HG03139 (cell line): ENCODE data around the gene ARHGAP27.
"Not testable (repeated sequence)": the region's sequence is repeated elsewhere in the genome, so short reads cannot be mapped to it uniquely, and the experiment has no call there.

Source experiments
- ATAC-seq: cut with Tn5 transposase; IDR thresholded peaks from one replicate; pipeline ENCODE4 v1.9.1; 2021; ENCODE audit not compliant: unreplicated experiment

ARHGAP27 gene, protein sequence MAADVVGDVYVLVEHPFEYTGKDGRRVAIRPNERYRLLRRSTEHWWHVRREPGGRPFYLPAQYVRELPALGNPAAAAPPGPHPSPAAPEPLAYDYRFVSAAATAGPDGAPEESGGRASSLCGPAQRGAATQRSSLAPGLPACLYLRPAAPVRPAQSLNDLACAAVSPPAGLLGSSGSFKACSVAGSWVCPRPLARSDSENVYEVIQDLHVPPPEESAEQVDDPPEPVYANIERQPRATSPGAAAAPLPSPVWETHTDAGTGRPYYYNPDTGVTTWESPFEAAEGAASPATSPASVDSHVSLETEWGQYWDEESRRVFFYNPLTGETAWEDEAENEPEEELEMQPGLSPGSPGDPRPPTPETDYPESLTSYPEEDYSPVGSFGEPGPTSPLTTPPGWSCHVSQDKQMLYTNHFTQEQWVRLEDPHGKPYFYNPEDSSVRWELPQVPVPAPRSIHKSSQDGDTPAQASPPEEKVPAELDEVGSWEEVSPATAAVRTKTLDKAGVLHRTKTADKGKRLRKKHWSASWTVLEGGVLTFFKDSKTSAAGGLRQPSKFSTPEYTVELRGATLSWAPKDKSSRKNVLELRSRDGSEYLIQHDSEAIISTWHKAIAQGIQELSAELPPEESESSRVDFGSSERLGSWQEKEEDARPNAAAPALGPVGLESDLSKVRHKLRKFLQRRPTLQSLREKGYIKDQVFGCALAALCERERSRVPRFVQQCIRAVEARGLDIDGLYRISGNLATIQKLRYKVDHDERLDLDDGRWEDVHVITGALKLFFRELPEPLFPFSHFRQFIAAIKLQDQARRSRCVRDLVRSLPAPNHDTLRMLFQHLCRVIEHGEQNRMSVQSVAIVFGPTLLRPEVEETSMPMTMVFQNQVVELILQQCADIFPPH

DNA sequence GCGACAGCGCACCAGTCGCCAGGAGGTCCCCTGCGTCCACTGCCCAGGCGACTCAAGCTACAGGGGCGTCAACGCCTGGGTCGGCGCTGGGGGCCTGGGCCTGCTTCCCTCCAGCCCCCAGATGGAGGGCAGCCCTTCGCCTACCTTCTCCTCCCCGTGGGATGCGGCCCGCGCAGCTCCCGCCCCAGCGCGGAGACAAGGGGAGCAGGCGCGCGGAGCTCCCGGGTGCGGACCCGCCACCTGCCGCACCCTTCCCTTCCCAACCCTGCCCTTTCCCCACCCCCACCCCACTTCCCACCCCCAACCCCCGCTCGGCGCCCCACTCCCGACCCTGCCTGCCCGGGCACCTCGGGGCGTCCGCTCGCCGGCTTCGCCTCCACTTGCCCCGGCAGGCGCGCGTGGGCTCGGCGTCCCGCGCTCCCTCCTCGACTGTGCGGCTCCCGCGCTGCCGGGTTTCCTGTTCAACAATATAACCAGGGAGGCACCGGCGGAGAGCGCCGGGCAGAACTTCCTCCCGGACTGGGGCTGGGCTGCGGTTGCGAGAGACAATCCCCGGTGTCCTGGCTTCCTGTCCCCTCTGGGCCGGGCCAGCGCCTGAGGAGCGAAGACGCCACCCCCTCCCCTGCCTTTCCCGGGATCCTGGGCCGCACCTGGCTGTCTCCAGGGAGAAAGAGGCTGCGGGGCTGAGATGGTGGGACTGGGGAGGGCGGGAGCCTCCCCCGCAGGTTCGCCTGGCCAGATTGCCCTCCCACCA, at the start of gene ARHGAP27:
TSS of gene ARHGAP27 (minus strand) at position 466 of the 754 bp plus-strand sequence. CDS start 2,591 bp downstream, outside the sequence.
- ATAC-seq = no peak

DNA sequence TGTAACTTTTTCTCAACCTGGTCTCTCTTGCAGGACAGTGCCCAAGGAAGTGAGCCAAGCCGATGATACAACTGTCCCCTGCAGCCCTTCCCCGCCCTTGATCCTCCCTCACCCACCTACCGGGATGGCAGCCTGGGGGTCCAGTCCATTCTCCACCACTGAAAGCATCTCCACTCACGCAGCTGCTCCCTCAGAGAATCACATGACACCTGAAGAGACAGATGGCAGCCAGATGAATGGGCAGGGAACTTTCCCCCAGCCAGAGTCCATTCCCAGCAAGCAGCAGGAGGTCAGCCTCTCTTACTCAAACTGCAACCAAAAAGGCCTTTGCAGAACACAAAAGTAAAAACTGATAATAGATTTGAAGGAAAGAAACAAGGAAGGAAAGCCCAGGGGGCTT, 49.6 kb upstream of the ARHGAP27 start:
- not testable (repeated sequence) for ATAC-seq

GRCh38 chr17:45475436-45475835, 42.8 kb upstream of the ARHGAP27 start:
- not testable (repeated sequence) for ATAC-seq

- not testable (repeated sequence) for ATAC-seq
Measured at GRCh38 chr17:45472249-45472648, 39.6 kb upstream of the ARHGAP27 start.

DNA sequence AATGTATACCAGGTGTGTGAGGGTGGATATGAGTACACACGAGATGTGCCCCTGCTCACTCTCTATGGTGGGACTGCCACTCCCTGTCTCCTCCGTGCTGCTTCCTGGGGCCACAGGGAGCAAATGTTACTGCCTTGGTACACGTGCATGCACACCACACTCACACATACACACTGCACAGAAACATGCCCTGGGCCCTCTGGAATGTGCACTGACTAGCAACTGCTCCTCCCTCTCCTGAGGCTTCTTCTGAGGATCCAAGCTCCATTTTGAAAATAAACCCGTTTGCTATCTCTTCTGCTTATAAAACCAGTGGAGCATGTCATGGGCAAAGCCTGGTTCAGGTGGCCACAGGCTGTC, 36.5 kb upstream of the ARHGAP27 start:
- not testable (repeated sequence) for ATAC-seq

GRCh38 chr17:45468293-45469203, 35.9 kb upstream of the ARHGAP27 start:
- ATAC-seq = not testable (repeated sequence)

DNA sequence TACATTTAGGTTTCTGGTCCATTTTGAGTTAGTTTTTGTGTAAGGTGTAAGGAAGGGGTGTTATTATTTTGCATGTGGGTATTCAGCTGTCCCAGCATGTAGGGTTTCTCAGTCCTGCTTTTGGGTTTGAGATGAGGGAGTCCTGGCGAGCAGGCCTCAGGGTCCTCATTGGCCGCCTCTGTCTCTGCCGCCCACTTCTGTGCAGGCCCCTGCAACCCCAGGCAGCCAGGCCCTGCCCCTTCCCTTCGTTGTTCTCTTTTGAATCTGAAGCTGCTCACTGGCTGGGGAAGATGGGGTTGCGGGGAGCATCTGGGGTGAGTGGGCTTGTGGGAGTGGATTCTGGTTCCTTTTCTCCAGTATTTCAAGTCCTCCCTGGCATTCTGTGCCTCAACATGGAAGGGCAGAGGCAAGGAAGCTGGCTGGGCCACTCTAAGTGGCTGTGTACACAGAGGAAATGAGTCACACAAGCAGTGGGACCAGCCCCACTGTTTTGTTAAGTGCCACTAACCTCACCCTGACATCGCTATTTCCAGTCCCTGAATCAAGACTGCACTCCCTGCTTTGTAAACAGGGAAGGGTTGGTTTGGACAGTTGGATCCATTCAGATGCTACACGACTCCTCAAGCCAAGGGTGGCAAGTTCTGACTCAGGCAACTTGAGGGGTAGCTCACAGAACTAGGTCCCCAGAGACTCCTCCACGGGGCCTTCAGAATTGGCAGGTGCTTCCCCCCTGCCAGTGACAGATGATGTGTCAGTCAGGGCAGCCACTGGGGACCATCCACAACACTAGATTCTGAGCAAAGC, 29.1 kb upstream of the ARHGAP27 start:
- ATAC-seq = peak; percentile 76

GRCh38 chr17:45460422-45460821, 27.8 kb upstream of the ARHGAP27 start:
- ATAC-seq = not testable (repeated sequence)

GRCh38 chr17:45454341-45454740, 21.7 kb upstream of the ARHGAP27 start:
- ATAC-seq = not testable (repeated sequence)

GRCh38 chr17:45453731-45454130, 21.1 kb upstream of the ARHGAP27 start:
- ATAC-seq = not testable (repeated sequence)

DNA sequence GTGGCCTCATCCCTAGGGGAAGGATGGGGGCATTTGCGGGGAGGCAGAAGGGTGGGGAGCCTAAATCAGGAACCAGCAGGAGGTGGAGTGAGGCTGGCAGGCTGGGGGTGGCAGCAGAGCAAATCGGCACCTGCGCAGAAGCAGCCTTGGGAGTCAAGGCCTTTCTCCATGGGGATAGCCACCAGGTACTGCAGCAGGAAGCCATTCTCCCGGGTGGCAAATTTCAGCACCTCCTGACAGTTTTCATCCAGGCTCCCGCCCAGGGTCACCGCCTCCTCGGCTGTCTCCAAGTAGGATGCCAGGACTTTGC, 20.5 kb upstream of the ARHGAP27 start:
- not testable (repeated sequence) for ATAC-seq

- not testable (repeated sequence) for ATAC-seq
Measured at GRCh38 chr17:45452329-45453224, 19.9 kb upstream of the ARHGAP27 start.

DNA sequence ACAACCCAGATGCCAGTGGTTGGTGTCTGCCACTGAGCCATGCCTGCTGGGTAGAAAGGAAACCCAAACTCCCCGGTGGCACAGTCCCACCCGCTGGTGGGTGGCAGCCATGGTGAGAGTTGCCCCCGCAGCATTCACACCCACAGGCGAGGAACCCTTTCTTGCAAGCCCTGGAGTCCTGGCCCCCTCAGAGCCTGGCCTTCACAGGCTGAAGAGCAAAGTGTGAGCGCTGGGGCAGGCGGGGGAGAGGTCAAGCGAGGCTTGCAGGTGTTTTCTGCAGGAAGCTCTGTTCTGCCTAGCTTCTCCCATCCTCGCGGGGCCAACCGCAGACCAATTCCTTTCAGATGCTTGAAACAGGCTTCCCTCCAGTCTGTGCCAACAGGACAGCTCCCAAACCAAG, 19.0 kb upstream of the ARHGAP27 start:
- ATAC-seq = not testable (repeated sequence)

DNA sequence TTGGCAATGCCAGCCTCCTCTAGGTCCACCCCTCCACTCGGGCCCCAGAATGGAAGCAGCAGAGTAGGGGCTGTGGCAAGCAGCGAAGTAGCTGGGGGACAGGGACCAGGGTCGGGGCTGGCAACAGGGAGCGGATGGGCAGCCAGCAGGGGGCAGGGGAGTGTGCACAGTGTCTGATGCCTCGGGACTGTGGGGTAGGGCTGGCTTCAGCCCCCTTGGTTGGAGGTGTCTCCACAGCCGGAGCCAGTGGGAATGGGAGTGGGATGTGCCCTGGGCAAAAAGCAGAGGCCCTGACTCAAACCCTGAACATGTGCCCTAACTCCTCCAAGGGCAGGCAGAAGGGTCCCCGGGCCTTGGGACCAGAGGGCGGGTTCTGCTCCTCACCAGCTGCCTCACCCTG, 18.5 kb upstream of the ARHGAP27 start:
- no peak for ATAC-seq

DNA sequence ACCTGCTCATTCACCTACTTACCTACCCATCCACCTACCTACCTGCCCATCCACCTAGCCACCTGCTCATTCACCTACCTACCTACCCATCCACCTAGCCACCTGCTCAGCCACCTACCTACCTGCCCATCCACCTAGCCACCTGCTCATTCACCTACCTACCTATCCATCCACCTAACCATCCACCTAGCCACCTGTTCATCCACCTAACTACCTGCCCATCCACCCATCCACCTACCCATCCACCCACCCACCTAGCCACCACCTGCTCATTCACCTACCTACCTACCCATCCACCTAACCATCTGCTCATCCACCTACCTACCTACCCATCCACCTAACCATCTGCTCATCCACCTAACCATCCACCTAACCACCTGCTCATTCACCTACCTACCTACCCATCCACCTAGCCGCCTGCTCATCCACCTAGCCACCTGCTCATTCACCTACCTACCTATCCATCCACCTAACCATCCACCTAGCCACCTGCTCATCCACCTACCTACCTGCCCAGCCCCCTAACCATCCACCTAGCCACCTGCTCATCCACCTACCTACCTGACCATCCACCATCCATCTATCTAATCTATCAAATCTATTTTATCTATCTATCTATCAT, 17.1 kb upstream of the ARHGAP27 start:
- not testable (repeated sequence) for ATAC-seq

DNA sequence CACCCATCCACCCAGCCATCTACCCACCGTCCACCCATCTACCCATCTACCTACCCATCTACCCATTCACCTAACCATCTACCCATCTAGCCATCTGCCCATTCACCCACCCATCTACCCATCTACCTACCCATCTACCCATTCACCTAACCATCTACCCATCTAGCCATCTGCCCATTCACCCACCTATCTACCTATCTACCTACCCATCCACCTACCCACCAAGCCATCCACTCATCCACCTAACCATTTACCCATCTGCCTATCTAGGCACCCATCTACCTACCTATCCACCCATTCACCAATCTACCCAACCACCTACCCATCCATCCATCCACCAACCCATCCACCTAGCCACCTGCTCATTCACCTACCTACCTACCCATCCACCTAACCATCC, 16.6 kb upstream of the ARHGAP27 start:
- ATAC-seq = not testable (repeated sequence)

GRCh38 chr17:45448483-45448882, 15.8 kb upstream of the ARHGAP27 start:
- not testable (repeated sequence) for ATAC-seq

- ATAC-seq = not testable (repeated sequence)
Measured at GRCh38 chr17:45448066-45448465, 15.4 kb upstream of the ARHGAP27 start.
